GM21423 (cell line): ENCODE results near the gene AKAP9.
"Not testable (repeated sequence)": the region's sequence is repeated elsewhere in the genome, so short reads cannot be mapped to it uniquely, and the experiment has no call there.

ENCODE experiments used
- ATAC-seq: cut with Tn5 transposase; IDR thresholded peaks from one replicate; pipeline ENCODE4 v1.9.1; 2021; ENCODE audit warnings: mild to moderate bottlenecking, moderate library complexity; ENCODE audit not compliant: unreplicated experiment

The AKAP9 gene

GRCh38 chr7:92131764-92132330, 191.2 kb downstream of the AKAP9 start:
- no peak for ATAC-seq

GRCh38 chr7:92133133-92133736, 192.6 kb downstream of the AKAP9 start:
- ATAC-seq: peak; percentile 14

- ATAC-seq: peak; percentile 30
Measured at GRCh38 chr7:92133737-92134270, 193.1 kb downstream of the AKAP9 start.

- peak; percentile 89 for ATAC-seq
Measured at GRCh38 chr7:92134271-92135051, 193.8 kb downstream of the AKAP9 start, which contains the start of gene CYP51A1. CYP51A1 (minus strand) TSS chr7:92134477; CDS start chr7:92134364, 113 bp downstream.

GRCh38 chr7:92135052-92135889, 194.6 kb downstream of the AKAP9 start:
- no peak for ATAC-seq

- ATAC-seq: no peak
Measured at GRCh38 chr7:92137557-92137956, 196.9 kb downstream of the AKAP9 start.

GRCh38 chr7:92141161-92141560, 200.5 kb downstream of the AKAP9 start:
- no peak for ATAC-seq

GRCh38 chr7:92142791-92143190, 202.1 kb downstream of the AKAP9 start:
- not testable (repeated sequence) for ATAC-seq

- not testable (repeated sequence) for ATAC-seq
Measured at GRCh38 chr7:92143192-92143880, 202.7 kb downstream of the AKAP9 start.

- ATAC-seq: no peak
Measured at GRCh38 chr7:92149736-92150239, 209.1 kb downstream of the AKAP9 start.

GRCh38 chr7:92150450-92151017, 209.9 kb downstream of the AKAP9 start:
- no peak for ATAC-seq

- ATAC-seq: no peak
Measured at GRCh38 chr7:92155108-92155739, 214.6 kb downstream of the AKAP9 start.

GRCh38 chr7:92156990-92157389, 216.3 kb downstream of the AKAP9 start:
- no peak for ATAC-seq

GRCh38 chr7:92158660-92159575, 218.3 kb downstream of the AKAP9 start:
- ATAC-seq: peak; percentile 84
